ENCODE measurements around the gene HDDC3.

DNA sequence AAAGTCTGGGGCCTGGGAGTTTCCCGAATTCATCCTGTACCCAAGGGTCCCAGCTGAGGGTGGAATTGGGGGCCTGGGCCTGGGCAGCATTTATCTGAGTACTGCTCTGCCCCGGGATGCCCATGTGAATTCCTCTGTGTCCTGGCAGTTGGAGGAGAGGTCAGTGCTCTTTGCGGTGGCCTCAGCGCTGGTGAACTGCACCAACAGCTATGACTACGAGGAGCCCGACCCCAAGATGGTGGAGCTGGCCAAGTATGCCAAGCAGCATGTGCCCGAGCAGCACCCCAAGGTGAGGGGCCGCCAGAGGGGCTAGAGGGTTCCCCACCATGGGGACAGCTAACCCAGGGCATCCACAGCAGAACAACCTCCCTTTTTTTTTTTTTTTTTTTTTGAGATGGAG lies 16.2 kb upstream of the HDDC3 start:
- TF ChIP-seq CTCF (conservative IDR thresholded peaks at IDR 0.05) (no peak), ZFX (IDR thresholded peaks at IDR 0.05) (no peak)
